Upper lobe of left lung (tissue), 6 donors: ENCODE measurements around the gene APOL2. TPM values are rescaled to one million over a fixed set of nuclear protein-coding genes. Genes with fewer than 3 reads are reported as not detected.

ENCODE experiments used
- ATAC-seq, 2 donors: fragments of 200-7000 bp; cut with Tn5 transposase; one replicate each; pipeline ENCODE4 v1.9.1; 2022; ENCODE audit warnings: mild to moderate bottlenecking in 2 of 2, moderate library complexity in 2 of 2; ENCODE audit not compliant: low FRiP score in 2 of 2
- DNase-seq, 2 donors: peaks; one replicate each; pipeline ENCODE4 v3.0.0-alpha.2; 2019 to 2020
- H3K27ac ChIP-seq, 4 donors: fragments of 200-600 bp; sonication (generic); one replicate each; pipeline ENCODE4 v1.5.1; 2016 to 2019
- H3K27me3 ChIP-seq, 4 donors: fragments of 200-600 bp; sonication (generic); one replicate each; pipeline ENCODE4 v1.5.1; 2017 to 2019
- H3K36me3 ChIP-seq, 4 donors: fragments of 200-600 bp; sonication (generic); one replicate each; pipeline ENCODE4 v1.5.1; 2016 to 2019
- H3K4me1 ChIP-seq, 4 donors: fragments of 200-600 bp; sonication (generic); one replicate each; pipeline ENCODE4 v1.5.1; 2018 to 2019
- H3K4me3 ChIP-seq, 4 donors: fragments of 200-600 bp; sonication (generic); one replicate each; pipeline ENCODE4 v1.5.1; 2017 to 2019; ENCODE audit warnings: mild to moderate bottlenecking in 2 of 4, moderate library complexity in 1 of 4
- H3K9me3 ChIP-seq, 4 donors: fragments of 200-600 bp; sonication (generic); one replicate each; pipeline ENCODE4 v1.5.1; 2018 to 2019
- EP300 ChIP-seq, 4 donors: sonication (generic); formaldehyde crosslinking; IDR thresholded peaks; one replicate each; pipeline ENCODE4 v1.5.1; 2017; ENCODE audit warnings: antibody characterized with exemption in 4 of 4, control low read depth in 2 of 4
- POLR2A ChIP-seq, 4 donors: fragments of 450-650 bp; IDR thresholded peaks; one replicate each; pipeline ENCODE4 v1.5.1; 2016 to 2017; ENCODE audit warnings: antibody characterized with exemption in 4 of 4, mild to moderate bottlenecking in 2 of 4
- POLR2AphosphoS5 ChIP-seq, 2 donors: sonication (generic); formaldehyde crosslinking; IDR thresholded peaks; one replicate each; pipeline ENCODE4 v1.5.1; 2017; ENCODE audit warnings: antibody characterized with exemption in 2 of 2
- WGBS, 2 donors: methylation state at CpG; one replicate each; pipeline ENCODE4 v1.1.5; 2017 to 2018; 5-methylcytosine and 5-hydroxymethylcytosine counted together
- total RNA-seq, 6 donors: library from RNA; depleted of rRNA in 4 of 6; stranded (reverse); fragments of >200 nt in 4 of 6; gene quantifications; one replicate each; pipeline versions ENCODE4 v1.1.0 to v1.2.1, GENCODE V29; 2016 to 2021
- TF ChIP-seq, protein P1 (sequence below), 6 experiments: fragments of 450-650 bp in 4 of 6; fragments of 200-600 bp in 2 of 6; sonication (generic) in 2 of 6; IDR thresholded peaks; one replicate each; pipeline ENCODE4 v1.5.1; 2016 to 2019; ENCODE audit warnings: antibody characterized with exemption in 6 of 6
- donor health status: DM: no; HTN: no; CAD: no; lungs with moderate emphysema.
- donor health status: DM: no; HTN: yes; CAD: no; lungs with severe emphysema.

Gene APOL2
- total RNA-seq, 6 donors from 2014 or later = 32.8 to 76.5 (median 52.6) TPM

DNA sequence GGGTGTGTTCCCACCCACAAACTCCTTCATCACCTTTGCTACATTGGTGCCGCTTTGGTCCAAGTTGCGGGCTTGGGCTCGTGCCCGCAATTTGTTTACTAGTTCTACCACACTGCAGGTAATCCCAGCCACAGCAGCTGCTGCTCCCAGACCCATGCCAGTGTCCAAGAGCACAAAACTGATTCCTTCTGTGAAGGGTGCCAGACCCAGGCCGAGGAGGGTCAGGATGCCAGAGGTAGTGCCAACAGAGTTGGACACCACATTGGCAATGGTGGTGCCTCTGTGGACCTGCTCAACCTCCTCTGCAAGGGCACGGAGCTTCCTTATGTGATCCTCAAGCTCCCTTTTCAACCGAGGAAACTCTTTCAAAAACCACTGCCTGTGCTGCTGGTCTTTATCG is 11.5 kb downstream of the APOL2 start:
- H3K4me3 ChIP-seq = no peak overlapping the region
- H3K27me3 ChIP-seq = no peaks in the 10 kb centered on the region
- DNase-seq = no peak
- H3K9me3 ChIP-seq = no peaks in the 10 kb centered on the region
- 92 to 96% methylated on average over 6 to 8 of the region's 8 CpGs for WGBS, 2 donors
- H3K36me3 ChIP-seq = peaks cover 13 to 61% (median 42%) of the 10 kb centered on the region in 4 donors
- H3K27ac ChIP-seq = no peak overlapping the region
- no peak for ATAC-seq
- no peak for TF ChIP-seq EP300 (IDR thresholded peaks at IDR 0.05)
- TF ChIP-seq POLR2AphosphoS5 (IDR thresholded peaks at IDR 0.05) = no peak
- no peak for TF ChIP-seq POLR2A (IDR thresholded peaks at IDR 0.05)
- TF ChIP-seq, protein P1, sequence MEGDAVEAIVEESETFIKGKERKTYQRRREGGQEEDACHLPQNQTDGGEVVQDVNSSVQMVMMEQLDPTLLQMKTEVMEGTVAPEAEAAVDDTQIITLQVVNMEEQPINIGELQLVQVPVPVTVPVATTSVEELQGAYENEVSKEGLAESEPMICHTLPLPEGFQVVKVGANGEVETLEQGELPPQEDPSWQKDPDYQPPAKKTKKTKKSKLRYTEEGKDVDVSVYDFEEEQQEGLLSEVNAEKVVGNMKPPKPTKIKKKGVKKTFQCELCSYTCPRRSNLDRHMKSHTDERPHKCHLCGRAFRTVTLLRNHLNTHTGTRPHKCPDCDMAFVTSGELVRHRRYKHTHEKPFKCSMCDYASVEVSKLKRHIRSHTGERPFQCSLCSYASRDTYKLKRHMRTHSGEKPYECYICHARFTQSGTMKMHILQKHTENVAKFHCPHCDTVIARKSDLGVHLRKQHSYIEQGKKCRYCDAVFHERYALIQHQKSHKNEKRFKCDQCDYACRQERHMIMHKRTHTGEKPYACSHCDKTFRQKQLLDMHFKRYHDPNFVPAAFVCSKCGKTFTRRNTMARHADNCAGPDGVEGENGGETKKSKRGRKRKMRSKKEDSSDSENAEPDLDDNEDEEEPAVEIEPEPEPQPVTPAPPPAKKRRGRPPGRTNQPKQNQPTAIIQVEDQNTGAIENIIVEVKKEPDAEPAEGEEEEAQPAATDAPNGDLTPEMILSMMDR (IDR thresholded peaks at IDR 0.05) = no peak
- peaks cover 0 to 1% (median 0%) of the 10 kb centered on the region in 4 donors for H3K4me1 ChIP-seq

DNA sequence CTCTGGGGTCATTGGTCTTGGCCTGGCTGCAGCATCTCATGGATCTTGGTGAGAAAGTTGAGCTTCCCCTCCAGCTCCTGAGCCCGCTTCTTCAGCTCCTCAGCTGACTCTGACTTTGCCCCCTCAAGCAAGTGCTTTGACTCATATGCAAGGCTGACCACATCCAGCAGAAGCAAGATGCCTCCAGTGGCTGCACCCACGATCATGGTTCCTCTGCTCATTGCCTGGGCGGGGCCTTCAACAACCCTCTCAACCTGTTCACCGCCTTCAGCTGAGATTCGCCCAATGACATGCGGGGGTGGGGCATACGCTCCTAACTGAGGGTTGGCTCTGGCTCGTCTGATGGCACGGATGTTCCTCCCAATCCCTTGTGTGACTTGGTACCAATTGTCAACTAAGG is 11.9 kb downstream of the APOL2 start:
- peaks cover 13 to 57% (median 38%) of the 10 kb centered on the region in 4 donors for H3K36me3 ChIP-seq
- WGBS, 2 donors = 87 to 88% methylated on average over 8 to 9 of the region's 9 CpGs
- H3K4me1 ChIP-seq = no peaks in the 10 kb centered on the region
- no peak for DNase-seq
- H3K27ac ChIP-seq = no peak overlapping the region
- H3K9me3 ChIP-seq = no peaks in the 10 kb centered on the region
- no peaks in the 10 kb centered on the region for H3K27me3 ChIP-seq
- no peak for ATAC-seq
- TF ChIP-seq POLR2A (IDR thresholded peaks at IDR 0.05) = no peak
- no peak for TF ChIP-seq EP300 (IDR thresholded peaks at IDR 0.05)
- no peak for TF ChIP-seq POLR2AphosphoS5 (IDR thresholded peaks at IDR 0.05)
- TF ChIP-seq, protein P1 (IDR thresholded peaks at IDR 0.05) = no peak
- no peak overlapping the region for H3K4me3 ChIP-seq

DNA sequence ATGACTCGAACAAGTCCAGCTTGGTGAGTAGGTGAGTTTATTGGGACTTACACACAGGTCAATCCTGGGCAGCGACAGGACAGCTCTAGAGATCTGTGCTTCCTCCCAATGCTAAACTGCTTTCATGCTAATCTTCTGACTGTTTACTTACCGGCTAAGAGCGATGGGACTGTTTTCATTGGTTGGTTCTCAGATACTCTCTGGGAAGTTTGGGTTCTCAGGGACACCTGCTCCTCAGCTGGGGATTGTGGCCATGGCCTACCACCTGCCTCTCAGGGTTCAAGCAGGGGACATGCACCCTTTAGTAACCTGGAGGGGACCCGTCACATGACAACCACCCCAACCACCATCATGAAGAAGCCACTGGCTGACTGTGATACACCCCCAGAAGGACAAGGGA is 13.1 kb downstream of the APOL2 start:
- no peak overlapping the region for H3K27ac ChIP-seq
- ATAC-seq (no peak), DNase-seq (no peak)
- H3K4me1 ChIP-seq = peaks cover 2 to 5% (median 4%) of the 10 kb centered on the region in 4 donors
- TF ChIP-seq, protein P1 (IDR thresholded peaks at IDR 0.05) = no peak
- TF ChIP-seq POLR2AphosphoS5 (IDR thresholded peaks at IDR 0.05) = no peak
- no peak for TF ChIP-seq EP300 (IDR thresholded peaks at IDR 0.05)
- TF ChIP-seq POLR2A (IDR thresholded peaks at IDR 0.05) = no peak
- H3K9me3 ChIP-seq = no peaks in the 10 kb centered on the region
- no peak overlapping the region for H3K4me3 ChIP-seq
- peaks cover 13 to 48% (median 30%) of the 10 kb centered on the region in 4 donors for H3K36me3 ChIP-seq
- H3K27me3 ChIP-seq = no peaks in the 10 kb centered on the region
- 84 to 91% methylated on average over 5 of the region's 5 CpGs for WGBS, 2 donors

DNA sequence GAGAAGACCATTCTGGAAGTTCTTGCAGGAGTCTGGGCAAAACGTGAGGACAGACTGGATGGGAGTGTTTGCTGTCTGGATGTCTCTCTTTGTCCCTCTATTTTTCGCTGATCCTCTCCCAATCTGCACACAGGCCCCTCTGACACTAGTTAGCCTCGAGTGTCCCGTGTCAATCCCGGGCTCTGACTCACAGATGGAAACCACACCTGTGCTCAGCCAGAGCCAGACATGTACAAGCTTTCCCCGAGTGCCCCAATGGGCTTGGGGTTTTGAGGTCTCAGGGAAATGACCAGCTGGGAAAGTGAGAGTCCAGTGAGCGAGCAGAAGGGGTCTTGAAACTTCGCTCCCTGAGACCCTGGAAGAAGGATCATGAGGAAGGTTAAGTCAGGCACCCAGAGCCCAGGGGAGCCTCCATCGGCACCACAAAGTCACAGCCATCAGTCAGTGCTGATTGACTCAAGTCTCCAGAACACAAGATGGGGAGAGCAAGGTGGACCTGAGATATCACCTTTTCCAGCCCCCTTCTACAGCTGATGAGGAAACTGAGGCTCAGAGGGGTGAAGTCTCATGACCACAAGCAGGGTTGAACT is 13.9 kb downstream of the APOL2 start:
- Histone ChIP-seq H3K4me3 (no peak overlapping the region), H3K27me3 (no peaks in the 10 kb centered on the region), H3K4me1 (peaks cover 2 to 7% (median 4%) of the 10 kb centered on the region in 4 donors), H3K9me3 (no peaks in the 10 kb centered on the region), H3K36me3 (peaks cover 13 to 40% (median 24%) of the 10 kb centered on the region in 4 donors), H3K27ac (no peak overlapping the region)
- 86 to 89% methylated on average over 9 of the region's 9 CpGs for WGBS, 2 donors
- no peak for TF ChIP-seq POLR2AphosphoS5 (IDR thresholded peaks at IDR 0.05)
- no peak for ATAC-seq
- DNase-seq = no peak

DNA sequence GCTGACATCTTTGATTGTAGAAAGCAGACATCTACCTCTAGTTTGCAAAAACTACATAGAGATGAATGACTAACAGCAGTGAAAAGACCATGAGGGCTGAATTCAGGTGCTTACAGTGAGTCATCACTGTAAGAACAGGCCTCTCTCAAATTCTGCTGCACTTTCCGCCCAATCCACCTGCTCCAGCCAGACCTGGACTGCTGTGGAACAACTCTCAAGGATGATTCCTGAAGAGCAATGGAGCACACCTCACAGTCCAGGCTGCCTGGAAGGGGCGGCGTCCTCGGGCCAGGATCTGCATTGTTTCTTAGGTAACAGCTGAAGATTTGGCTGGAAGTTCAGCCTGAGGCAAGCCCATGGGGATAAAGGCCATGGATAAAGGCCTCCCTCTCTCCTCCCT is 15.1 kb downstream of the APOL2 start:
- 84 to 90% methylated on average over 3 to 4 of the region's 4 CpGs for WGBS, 2 donors
- no peak for DNase-seq

More for the DNA sequence above, 15.1 kb downstream of the APOL2 start:
- H3K27ac ChIP-seq = no peak overlapping the region
- TF ChIP-seq, protein P1 (IDR thresholded peaks at IDR 0.05) = no peak
- TF ChIP-seq POLR2A (IDR thresholded peaks at IDR 0.05) = no peak
- no peak for TF ChIP-seq EP300 (IDR thresholded peaks at IDR 0.05)
- TF ChIP-seq POLR2AphosphoS5 (IDR thresholded peaks at IDR 0.05) = no peak
- no peaks in the 10 kb centered on the region for H3K9me3 ChIP-seq
- H3K36me3 ChIP-seq = peaks cover 10 to 29% (median 16%) of the 10 kb centered on the region in 4 donors
- H3K4me1 ChIP-seq = peaks cover 2 to 12% (median 4%) of the 10 kb centered on the region in 4 donors
- no peak overlapping the region for H3K4me3 ChIP-seq
- H3K27me3 ChIP-seq = no peaks in the 10 kb centered on the region
- no peak for ATAC-seq
